ENCODE measurements around the gene PSAP.

DNA sequence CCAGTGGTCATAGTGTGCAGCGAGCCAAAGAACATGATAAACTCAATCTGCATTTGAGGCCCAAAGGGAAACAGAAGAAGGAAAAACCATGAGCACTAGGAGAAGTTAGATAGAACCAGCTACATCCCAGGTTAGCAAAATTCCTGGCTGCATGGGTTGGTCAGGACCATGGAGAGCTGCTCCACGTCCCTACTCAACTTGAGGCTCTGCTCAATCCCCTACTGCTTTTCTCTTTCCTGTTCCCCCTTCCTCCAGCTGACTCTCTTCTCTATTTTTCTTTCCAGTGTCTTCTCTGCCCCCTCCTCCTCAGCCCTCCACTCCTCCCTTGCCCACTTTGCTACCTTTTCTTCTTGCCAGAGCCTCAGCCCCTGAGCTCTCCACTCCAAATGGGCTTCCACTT, 55.8 kb downstream of the PSAP start:
- TF ChIP-seq, protein P1, sequence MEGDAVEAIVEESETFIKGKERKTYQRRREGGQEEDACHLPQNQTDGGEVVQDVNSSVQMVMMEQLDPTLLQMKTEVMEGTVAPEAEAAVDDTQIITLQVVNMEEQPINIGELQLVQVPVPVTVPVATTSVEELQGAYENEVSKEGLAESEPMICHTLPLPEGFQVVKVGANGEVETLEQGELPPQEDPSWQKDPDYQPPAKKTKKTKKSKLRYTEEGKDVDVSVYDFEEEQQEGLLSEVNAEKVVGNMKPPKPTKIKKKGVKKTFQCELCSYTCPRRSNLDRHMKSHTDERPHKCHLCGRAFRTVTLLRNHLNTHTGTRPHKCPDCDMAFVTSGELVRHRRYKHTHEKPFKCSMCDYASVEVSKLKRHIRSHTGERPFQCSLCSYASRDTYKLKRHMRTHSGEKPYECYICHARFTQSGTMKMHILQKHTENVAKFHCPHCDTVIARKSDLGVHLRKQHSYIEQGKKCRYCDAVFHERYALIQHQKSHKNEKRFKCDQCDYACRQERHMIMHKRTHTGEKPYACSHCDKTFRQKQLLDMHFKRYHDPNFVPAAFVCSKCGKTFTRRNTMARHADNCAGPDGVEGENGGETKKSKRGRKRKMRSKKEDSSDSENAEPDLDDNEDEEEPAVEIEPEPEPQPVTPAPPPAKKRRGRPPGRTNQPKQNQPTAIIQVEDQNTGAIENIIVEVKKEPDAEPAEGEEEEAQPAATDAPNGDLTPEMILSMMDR (IDR thresholded peaks at IDR 0.05), result no peak
- TF ChIP-seq EP300 (IDR thresholded peaks at IDR 0.05), result no peak

Data from tibial nerve (tissue), 4 donors.